ENCODE measurements around the gene ACVR1B. TPM values are rescaled to one million over a fixed set of nuclear protein-coding genes. Genes with fewer than 3 reads are reported as not detected.

The ACVR1B gene
- total and polyA plus RNA-seq, 9 of the 15 experiments (the other 6 are each of a cell fraction or from before 2014, with no cell fraction given): 0.97 to 15.1 (median 6.8) TPM

DNA sequence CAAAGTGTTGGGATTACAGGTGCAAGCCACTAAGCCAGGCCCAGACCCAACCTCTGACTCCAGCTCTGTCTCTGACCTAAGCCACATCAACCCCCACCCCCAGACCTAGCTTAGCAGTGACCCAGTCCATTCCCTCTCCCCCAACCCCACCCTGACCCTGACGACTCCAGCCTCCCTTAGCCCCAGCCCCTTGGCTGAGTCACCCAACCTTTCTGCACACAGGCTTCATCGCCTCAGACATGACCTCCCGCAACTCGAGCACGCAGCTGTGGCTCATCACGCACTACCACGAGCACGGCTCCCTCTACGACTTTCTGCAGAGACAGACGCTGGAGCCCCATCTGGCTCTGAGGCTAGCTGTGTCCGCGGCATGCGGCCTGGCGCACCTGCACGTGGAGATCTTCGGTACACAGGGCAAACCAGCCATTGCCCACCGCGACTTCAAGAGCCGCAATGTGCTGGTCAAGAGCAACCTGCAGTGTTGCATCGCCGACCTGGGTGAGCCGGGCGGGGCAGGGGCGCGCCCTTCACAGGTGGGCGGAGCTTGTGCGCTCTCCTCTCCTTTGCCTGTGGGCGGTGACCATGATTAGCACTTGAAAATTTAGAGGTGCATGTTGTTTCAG is 36.4 kb upstream of the ACVR1B start (continued):
- TF ChIP-seq, protein P1, sequence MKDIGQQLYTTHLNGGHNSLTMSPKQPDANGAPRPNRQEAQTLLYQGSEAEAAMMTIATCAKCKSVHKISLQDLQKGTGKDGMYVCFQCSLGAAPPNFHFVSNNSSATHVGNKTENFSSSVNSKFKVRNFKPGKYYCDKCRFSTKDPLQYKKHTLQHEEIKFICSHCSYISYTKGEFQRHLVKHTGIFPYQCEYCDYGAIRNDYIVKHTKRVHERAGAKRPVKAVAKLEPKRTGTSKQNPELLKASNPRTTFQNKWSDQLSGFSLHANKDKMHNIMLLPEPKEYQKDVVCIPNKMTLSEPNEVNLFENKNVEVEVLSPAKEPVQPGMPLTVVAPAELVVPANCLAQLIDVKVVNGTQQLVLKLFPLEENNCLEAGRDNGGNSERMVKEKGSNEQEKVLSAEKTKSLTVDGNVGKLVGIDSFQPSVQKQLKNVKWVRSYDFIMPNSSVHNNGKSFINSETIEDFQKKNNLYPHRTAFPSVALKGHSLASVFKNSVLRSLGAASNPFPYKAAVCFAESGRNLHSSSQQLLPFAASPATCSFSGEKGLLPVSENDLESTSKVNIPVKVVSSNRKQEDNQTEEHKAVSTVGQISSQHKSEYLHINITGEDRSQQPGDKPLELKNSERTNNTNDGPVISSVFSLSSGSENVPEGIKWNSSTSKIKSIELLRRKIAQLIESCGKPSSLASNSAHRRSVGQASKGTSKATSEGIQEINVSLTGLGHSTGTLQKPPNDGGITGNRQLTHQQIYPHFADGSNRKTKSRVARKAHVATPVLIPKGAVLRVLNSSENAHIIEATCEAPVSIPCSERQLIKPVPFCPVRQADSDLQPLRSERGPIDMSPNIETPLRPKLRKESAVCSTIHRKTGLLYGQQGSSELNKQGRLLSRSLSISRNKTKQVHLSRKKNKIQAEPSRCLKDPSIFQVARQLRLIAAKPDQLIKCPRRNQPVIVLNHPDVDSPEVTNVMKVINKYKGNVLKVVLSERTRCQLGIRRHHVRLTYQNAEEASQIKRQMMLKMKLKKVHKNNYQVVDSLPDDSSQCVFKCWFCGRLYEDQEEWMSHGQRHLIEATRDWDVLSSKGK (CRISPR knock-in tag; IDR thresholded peaks at IDR 0.05): no peak
- TF ChIP-seq, protein P2, sequence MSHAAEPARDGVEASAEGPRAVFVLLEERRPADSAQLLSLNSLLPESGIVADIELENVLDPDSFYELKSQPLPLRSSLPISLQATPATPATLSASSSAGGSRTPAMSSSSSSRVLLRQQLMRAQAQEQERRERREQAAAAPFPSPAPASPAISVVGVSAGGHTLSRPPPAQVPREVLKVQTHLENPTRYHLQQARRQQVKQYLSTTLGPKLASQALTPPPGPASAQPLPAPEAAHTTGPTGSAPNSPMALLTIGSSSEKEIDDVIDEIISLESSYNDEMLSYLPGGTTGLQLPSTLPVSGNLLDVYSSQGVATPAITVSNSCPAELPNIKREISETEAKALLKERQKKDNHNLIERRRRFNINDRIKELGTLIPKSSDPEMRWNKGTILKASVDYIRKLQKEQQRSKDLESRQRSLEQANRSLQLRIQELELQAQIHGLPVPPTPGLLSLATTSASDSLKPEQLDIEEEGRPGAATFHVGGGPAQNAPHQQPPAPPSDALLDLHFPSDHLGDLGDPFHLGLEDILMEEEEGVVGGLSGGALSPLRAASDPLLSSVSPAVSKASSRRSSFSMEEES (CRISPR knock-in tag; IDR thresholded peaks at IDR 0.05): no peak
- TF ChIP-seq RUNX1 (IDR thresholded peaks at IDR 0.05; ENCODE audit: low read depth) (no peak), L3MBTL2 (IDR thresholded peaks at IDR 0.05) (peak; percentile 72), BCOR (IDR thresholded peaks at IDR 0.05) (no peak), RBM15 (IDR thresholded peaks at IDR 0.05; ENCODE audit: insufficient read depth, low read length) (no peak), RBFOX2 (IDR thresholded peaks at IDR 0.05; ENCODE audit: low read depth, low read length) (0 out of 2 replicates have a peak, but pooled peaks have one; percentile 16), ZNF583 (CRISPR knock-in tag; IDR thresholded peaks at IDR 0.05) (no peak), CBFA2T3 (IDR thresholded peaks at IDR 0.05) (0 out of 2 replicates have a peak, but pooled peaks have one; percentile 9), ZNF3 (CRISPR knock-in tag; IDR thresholded peaks at IDR 0.05) (no peak), ZNF79 (CRISPR knock-in tag; IDR thresholded peaks at IDR 0.05; ENCODE audit: low read depth) (no peak), XRCC5 (IDR thresholded peaks at IDR 0.05; ENCODE audit: low read depth, low read length) (no peak)
- TF ChIP-seq, protein P3, sequence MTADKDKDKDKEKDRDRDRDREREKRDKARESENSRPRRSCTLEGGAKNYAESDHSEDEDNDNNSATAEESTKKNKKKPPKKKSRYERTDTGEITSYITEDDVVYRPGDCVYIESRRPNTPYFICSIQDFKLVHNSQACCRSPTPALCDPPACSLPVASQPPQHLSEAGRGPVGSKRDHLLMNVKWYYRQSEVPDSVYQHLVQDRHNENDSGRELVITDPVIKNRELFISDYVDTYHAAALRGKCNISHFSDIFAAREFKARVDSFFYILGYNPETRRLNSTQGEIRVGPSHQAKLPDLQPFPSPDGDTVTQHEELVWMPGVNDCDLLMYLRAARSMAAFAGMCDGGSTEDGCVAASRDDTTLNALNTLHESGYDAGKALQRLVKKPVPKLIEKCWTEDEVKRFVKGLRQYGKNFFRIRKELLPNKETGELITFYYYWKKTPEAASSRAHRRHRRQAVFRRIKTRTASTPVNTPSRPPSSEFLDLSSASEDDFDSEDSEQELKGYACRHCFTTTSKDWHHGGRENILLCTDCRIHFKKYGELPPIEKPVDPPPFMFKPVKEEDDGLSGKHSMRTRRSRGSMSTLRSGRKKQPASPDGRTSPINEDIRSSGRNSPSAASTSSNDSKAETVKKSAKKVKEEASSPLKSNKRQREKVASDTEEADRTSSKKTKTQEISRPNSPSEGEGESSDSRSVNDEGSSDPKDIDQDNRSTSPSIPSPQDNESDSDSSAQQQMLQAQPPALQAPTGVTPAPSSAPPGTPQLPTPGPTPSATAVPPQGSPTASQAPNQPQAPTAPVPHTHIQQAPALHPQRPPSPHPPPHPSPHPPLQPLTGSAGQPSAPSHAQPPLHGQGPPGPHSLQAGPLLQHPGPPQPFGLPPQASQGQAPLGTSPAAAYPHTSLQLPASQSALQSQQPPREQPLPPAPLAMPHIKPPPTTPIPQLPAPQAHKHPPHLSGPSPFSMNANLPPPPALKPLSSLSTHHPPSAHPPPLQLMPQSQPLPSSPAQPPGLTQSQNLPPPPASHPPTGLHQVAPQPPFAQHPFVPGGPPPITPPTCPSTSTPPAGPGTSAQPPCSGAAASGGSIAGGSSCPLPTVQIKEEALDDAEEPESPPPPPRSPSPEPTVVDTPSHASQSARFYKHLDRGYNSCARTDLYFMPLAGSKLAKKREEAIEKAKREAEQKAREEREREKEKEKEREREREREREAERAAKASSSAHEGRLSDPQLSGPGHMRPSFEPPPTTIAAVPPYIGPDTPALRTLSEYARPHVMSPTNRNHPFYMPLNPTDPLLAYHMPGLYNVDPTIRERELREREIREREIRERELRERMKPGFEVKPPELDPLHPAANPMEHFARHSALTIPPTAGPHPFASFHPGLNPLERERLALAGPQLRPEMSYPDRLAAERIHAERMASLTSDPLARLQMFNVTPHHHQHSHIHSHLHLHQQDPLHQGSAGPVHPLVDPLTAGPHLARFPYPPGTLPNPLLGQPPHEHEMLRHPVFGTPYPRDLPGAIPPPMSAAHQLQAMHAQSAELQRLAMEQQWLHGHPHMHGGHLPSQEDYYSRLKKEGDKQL (CRISPR knock-in tag; IDR thresholded peaks at IDR 0.05; ENCODE audit: borderline replicate concordance): no peak
- TF ChIP-seq, protein P4, sequence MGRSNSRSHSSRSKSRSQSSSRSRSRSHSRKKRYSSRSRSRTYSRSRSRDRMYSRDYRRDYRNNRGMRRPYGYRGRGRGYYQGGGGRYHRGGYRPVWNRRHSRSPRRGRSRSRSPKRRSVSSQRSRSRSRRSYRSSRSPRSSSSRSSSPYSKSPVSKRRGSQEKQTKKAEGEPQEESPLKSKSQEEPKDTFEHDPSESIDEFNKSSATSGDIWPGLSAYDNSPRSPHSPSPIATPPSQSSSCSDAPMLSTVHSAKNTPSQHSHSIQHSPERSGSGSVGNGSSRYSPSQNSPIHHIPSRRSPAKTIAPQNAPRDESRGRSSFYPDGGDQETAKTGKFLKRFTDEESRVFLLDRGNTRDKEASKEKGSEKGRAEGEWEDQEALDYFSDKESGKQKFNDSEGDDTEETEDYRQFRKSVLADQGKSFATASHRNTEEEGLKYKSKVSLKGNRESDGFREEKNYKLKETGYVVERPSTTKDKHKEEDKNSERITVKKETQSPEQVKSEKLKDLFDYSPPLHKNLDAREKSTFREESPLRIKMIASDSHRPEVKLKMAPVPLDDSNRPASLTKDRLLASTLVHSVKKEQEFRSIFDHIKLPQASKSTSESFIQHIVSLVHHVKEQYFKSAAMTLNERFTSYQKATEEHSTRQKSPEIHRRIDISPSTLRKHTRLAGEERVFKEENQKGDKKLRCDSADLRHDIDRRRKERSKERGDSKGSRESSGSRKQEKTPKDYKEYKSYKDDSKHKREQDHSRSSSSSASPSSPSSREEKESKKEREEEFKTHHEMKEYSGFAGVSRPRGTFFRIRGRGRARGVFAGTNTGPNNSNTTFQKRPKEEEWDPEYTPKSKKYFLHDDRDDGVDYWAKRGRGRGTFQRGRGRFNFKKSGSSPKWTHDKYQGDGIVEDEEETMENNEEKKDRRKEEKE (IDR thresholded peaks at IDR 0.05; ENCODE audit: borderline replicate concordance in 1 of 2, control insufficient read depth in 1 of 2, low read depth in 2 of 2, low read length in 1 of 2): no peak
